H1 (cell line): Measurements from ENCODE around the gene PIGBOS1. TPM values are rescaled to one million over a fixed set of nuclear protein-coding genes. Genes with fewer than 3 reads are reported as not detected.

Experiments
- BACH1 ChIP-seq: IDR thresholded peaks from 2 replicates; pipeline ENCODE4 v1.6.1; 2012; ENCODE audit warnings: low read length, improper control_type of control experiment
- BCL11A ChIP-seq, 2 experiments: IDR thresholded peaks; one replicate each; pipeline ENCODE4 v1.6.1; 2011; ENCODE audit warnings: low read depth in 2 of 2, low read length in 2 of 2, mild to moderate bottlenecking in 2 of 2
- CBX5 ChIP-seq: fragments of 300-800, 300-1000 bp; sonication (generic); IDR thresholded peaks from 2 replicates; pipeline ENCODE4 v1.7.1; 2016; ENCODE audit warnings: antibody characterized with exemption, low read length, low read depth
- NRF1 ChIP-seq: IDR thresholded peaks from 2 replicates; pipeline ENCODE4 v1.6.1; 2011; ENCODE audit warnings: mild to moderate bottlenecking, low read depth, low read length, improper control_type of control experiment
- SIN3A ChIP-seq, 2 experiments: IDR thresholded peaks in 1 of 2; conservative IDR thresholded peaks in 1 of 2; 2 replicates each; pipeline ENCODE4 v1.6.1; 2011 to 2012; ENCODE audit warnings: low read length in 2 of 2, improper control_type of control experiment in 1 of 2, low read depth in 1 of 2, mild to moderate bottlenecking in 1 of 2
- TAF7 ChIP-seq: optimal IDR thresholded peaks from 2 replicates; pipeline ENCODE3; 2011; ENCODE audit warnings: low read depth, mild to moderate bottlenecking, inconsistent platforms, low read length, moderate library complexity, borderline replicate concordance
- TBP ChIP-seq: IDR thresholded peaks from 2 replicates; pipeline ENCODE4 v1.6.1; 2011; ENCODE audit warnings: low read depth, low read length, improper control_type of control experiment
- USF2 ChIP-seq: IDR thresholded peaks from 2 replicates; pipeline ENCODE4 v1.6.1; 2011; ENCODE audit warnings: low read length, improper control_type of control experiment
- polyA plus RNA-seq, 7 experiments: library from polyadenylated mRNA; depleted of rRNA in 3 of 7; stranded (reverse) in 5 of 7; unstranded in 2 of 7; fragments of >200 nt in 5 of 7; fragments of 200-250 nt in 2 of 7; gene quantifications; 1 replicate in 5 of 7; 2 replicates in 1 of 7; 4 replicates in 1 of 7; pipeline versions ENCODE4 v1.2.1 to v1.2.3, GENCODE V29; 2011 to 2013; ENCODE audit warnings: missing spikeins in 2 of 7, mixed read lengths in 2 of 7
- total RNA-seq: library from RNA; stranded (reverse); fragmentation: NEBNext Ultra II Directional; extraction: Animal tissue kit (Norgen Biotek cat#: 25700); gene quantifications from 2 replicates; pipeline ENCODE4 v1.2.1, GENCODE V29; 2021

Gene PIGBOS1
- total and polyA plus RNA-seq, 2 of the 8 experiments (the other 6 are each of a cell fraction or from before 2014, with no cell fraction given) = 7.8 to 16.7 TPM

GRCh38 chr15:55361048-55361447 lies 42.1 kb upstream of the PIGBOS1 start (continued):
- TF ChIP-seq USF2 (no peak), TBP (no peak), BCL11A (IDR thresholded peaks at IDR 0.05; ENCODE audit: low read depth in 2 of 2, low read length in 2 of 2) (no peak), SIN3A (conservative IDR thresholded peaks at IDR 0.05 in 1 of 2, IDR thresholded peaks at IDR 0.05 in 1 of 2; ENCODE audit: low read depth in 1 of 2, low read length in 2 of 2) (no peak), CBX5 (no peak), BACH1 (no peak), TAF7 (no peak), NRF1 (no peak)
